Measurements from ENCODE around the gene RUSC1.

Gene RUSC1

GRCh38 chr1:155277070-155277901 is 43.4 kb upstream of the RUSC1 start, which contains the start of gene HCN3:
Gene HCN3 (plus strand): TSS chr1:155277463. CDS start chr1:155277591, 128 bp downstream.
- peaks cover 13 to 18% of the 10 kb centered on the region in 2 experiments for H3K4me1 ChIP-seq (ENCODE audit: control insufficient read depth in 1 of 2, insufficient read depth in 2 of 2, low read length in 2 of 2)
- H3K9me3 ChIP-seq (ENCODE audit: insufficient read depth, low read depth, low read length) = peaks cover 1% of the 10 kb centered on the region
- no peak within 1 kb of the TSS for H2BK5ac ChIP-seq (ENCODE audit: low read depth, low read length, poor library complexity)
- H4K8ac ChIP-seq (ENCODE audit: low read depth, low read length) = peak within 1 kb of the TSS; percentile 51
- peaks cover 10% of the 10 kb centered on the region for H3K79me2 ChIP-seq (ENCODE audit: control insufficient read depth, insufficient read depth, low read length, poor library complexity)
- peak within 1 kb of the TSS; percentile 38 for H2AFZ ChIP-seq (ENCODE audit: insufficient read depth, low read length, poor library complexity)
- no peak within 1 kb of the TSS for H2BK12ac ChIP-seq (ENCODE audit: low read length)
- no peak within 1 kb of the TSS for H3K9ac ChIP-seq (ENCODE audit: low read length)
- peaks cover 13% of the 10 kb centered on the region for H3K79me1 ChIP-seq (ENCODE audit: low read length)
- H4K12ac ChIP-seq (ENCODE audit: low read depth, low read length) = peak within 1 kb of the TSS; percentile 8
- no peak within 1 kb of the TSS for H4K91ac ChIP-seq (ENCODE audit: low read depth, low read length)
- peak within 1 kb of the TSS; percentile 72 for H3K4me2 ChIP-seq (ENCODE audit: low read length)
- no peak within 1 kb of the TSS for H3K18ac ChIP-seq (ENCODE audit: low read length)
- peaks cover 0 to under 1% of the 10 kb centered on the region in 2 experiments for H3K36me3 ChIP-seq (ENCODE audit: control insufficient read depth in 1 of 2, insufficient read depth in 2 of 2, low read length in 2 of 2)
- peak within 1 kb of the TSS; percentile 74 for H3K4me3 ChIP-seq (ENCODE audit: low read depth, low read length)
- H3K4ac ChIP-seq (ENCODE audit: low read depth, low read length) = peak within 1 kb of the TSS; percentile 1
- peak; percentile 98 to 99 for DNase-seq
- WGBS (ENCODE audit: extremely low coverage, insufficient coverage, insufficient read length) = no CpG with 5 or more reads among the region's 68 CpGs
- H3K27me3 ChIP-seq (ENCODE audit: insufficient read depth, low read length) = no peaks in the 10 kb centered on the region
- no peak within 1 kb of the TSS for H3K27ac ChIP-seq (ENCODE audit: low read depth, low read length)
- no peak within 1 kb of the TSS for H3K14ac ChIP-seq (ENCODE audit: low read length)
- no peak within 1 kb of the TSS for H2AK5ac ChIP-seq (ENCODE audit: low read length)
- no peak within 1 kb of the TSS for H3K23ac ChIP-seq (ENCODE audit: low read length)
- H2BK120ac ChIP-seq (ENCODE audit: insufficient read depth, low read length, poor library complexity) = no peak within 1 kb of the TSS

- Histone ChIP-seq H3K27ac (ENCODE audit: low read depth, low read length) (no peak overlapping the region), H3K4me3 (ENCODE audit: low read depth, low read length) (peak overlapping the region; percentile 74), H3K4me2 (ENCODE audit: low read length) (peak overlapping the region; percentile 72), H3K79me1 (ENCODE audit: low read length) (peaks cover 8% of the 10 kb centered on the region), H3K36me3 (ENCODE audit: control insufficient read depth in 1 of 2, insufficient read depth in 2 of 2, low read length in 2 of 2) (peaks cover 2% of the 10 kb centered on the region in 2 experiments), H2BK120ac (ENCODE audit: insufficient read depth, low read length, poor library complexity) (no peak overlapping the region), H3K4ac (ENCODE audit: low read depth, low read length) (no peak overlapping the region), H3K27me3 (ENCODE audit: insufficient read depth, low read length) (no peaks in the 10 kb centered on the region), H3K79me2 (ENCODE audit: control insufficient read depth, insufficient read depth, low read length, poor library complexity) (peaks cover 3% of the 10 kb centered on the region), H3K9me3 (ENCODE audit: insufficient read depth, low read depth, low read length) (peaks cover 1% of the 10 kb centered on the region), H4K91ac (ENCODE audit: low read depth, low read length) (no peak overlapping the region), H3K23ac (ENCODE audit: low read length) (no peak overlapping the region), H4K8ac (ENCODE audit: low read depth, low read length) (peak overlapping the region; percentile 51), H3K9ac (ENCODE audit: low read length) (no peak overlapping the region), H2AK5ac (ENCODE audit: low read length) (no peak overlapping the region), H2BK12ac (ENCODE audit: low read length) (no peak overlapping the region), H2AFZ (ENCODE audit: insufficient read depth, low read length, poor library complexity) (peak overlapping the region; percentile 38), H4K12ac (ENCODE audit: low read depth, low read length) (no peak overlapping the region), H3K4me1 (ENCODE audit: control insufficient read depth in 1 of 2, insufficient read depth in 2 of 2, low read length in 2 of 2) (peaks cover 13 to 15% of the 10 kb centered on the region in 2 experiments), H2BK5ac (ENCODE audit: low read depth, low read length, poor library complexity) (no peak overlapping the region), H3K18ac (ENCODE audit: low read length) (no peak overlapping the region), H3K14ac (ENCODE audit: low read length) (no peak overlapping the region)
- WGBS (ENCODE audit: extremely low coverage, insufficient coverage, insufficient read length) = no CpG with 5 or more reads among the region's 29 CpGs
- peak; percentile 29 to 49 for DNase-seq
These were observed 42.6 kb upstream of the RUSC1 start for GRCh38 chr1:155277902-155278688.

GRCh38 chr1:155278689-155279160 is 42.0 kb upstream of the RUSC1 start:
- Histone ChIP-seq H4K8ac (ENCODE audit: low read depth, low read length) (no peak overlapping the region), H2BK120ac (ENCODE audit: insufficient read depth, low read length, poor library complexity) (no peak overlapping the region), H3K27ac (ENCODE audit: low read depth, low read length) (no peak overlapping the region), H3K9me3 (ENCODE audit: insufficient read depth, low read depth, low read length) (peaks cover 1% of the 10 kb centered on the region), H3K9ac (ENCODE audit: low read length) (no peak overlapping the region), H3K36me3 (ENCODE audit: control insufficient read depth in 1 of 2, insufficient read depth in 2 of 2, low read length in 2 of 2) (peaks cover 2% of the 10 kb centered on the region in 2 experiments), H2AFZ (ENCODE audit: insufficient read depth, low read length, poor library complexity) (no peak overlapping the region), H4K12ac (ENCODE audit: low read depth, low read length) (no peak overlapping the region), H3K79me2 (ENCODE audit: control insufficient read depth, insufficient read depth, low read length, poor library complexity) (peaks cover 3% of the 10 kb centered on the region), H3K14ac (ENCODE audit: low read length) (no peak overlapping the region), H3K23ac (ENCODE audit: low read length) (no peak overlapping the region), H3K79me1 (ENCODE audit: low read length) (peaks cover 5% of the 10 kb centered on the region), H2AK5ac (ENCODE audit: low read length) (no peak overlapping the region), H2BK12ac (ENCODE audit: low read length) (no peak overlapping the region), H3K4me1 (ENCODE audit: control insufficient read depth in 1 of 2, insufficient read depth in 2 of 2, low read length in 2 of 2) (peaks cover 10 to 14% of the 10 kb centered on the region in 2 experiments), H3K4ac (ENCODE audit: low read depth, low read length) (no peak overlapping the region), H3K4me3 (ENCODE audit: low read depth, low read length) (no peak overlapping the region), H3K4me2 (ENCODE audit: low read length) (no peak overlapping the region), H3K18ac (ENCODE audit: low read length) (no peak overlapping the region), H3K27me3 (ENCODE audit: insufficient read depth, low read length) (no peaks in the 10 kb centered on the region), H2BK5ac (ENCODE audit: low read depth, low read length, poor library complexity) (no peak overlapping the region), H4K91ac (ENCODE audit: low read depth, low read length) (no peak overlapping the region)
- no CpG with 5 or more reads among the region's 10 CpGs for WGBS (ENCODE audit: extremely low coverage, insufficient coverage, insufficient read length)
- DNase-seq = no peak

- Histone ChIP-seq H3K23ac (ENCODE audit: low read length) (no peak overlapping the region), H3K27ac (ENCODE audit: low read depth, low read length) (no peak overlapping the region), H2BK12ac (ENCODE audit: low read length) (no peak overlapping the region), H3K14ac (ENCODE audit: low read length) (no peak overlapping the region), H3K18ac (ENCODE audit: low read length) (no peak overlapping the region), H3K4ac (ENCODE audit: low read depth, low read length) (no peak overlapping the region), H3K27me3 (ENCODE audit: insufficient read depth, low read length) (no peaks in the 10 kb centered on the region), H2AFZ (ENCODE audit: insufficient read depth, low read length, poor library complexity) (no peak overlapping the region), H4K91ac (ENCODE audit: low read depth, low read length) (no peak overlapping the region), H3K36me3 (ENCODE audit: control insufficient read depth in 1 of 2, insufficient read depth in 2 of 2, low read length in 2 of 2) (peaks cover 2% of the 10 kb centered on the region in 2 experiments), H2BK120ac (ENCODE audit: insufficient read depth, low read length, poor library complexity) (no peak overlapping the region), H4K12ac (ENCODE audit: low read depth, low read length) (no peak overlapping the region), H3K4me2 (ENCODE audit: low read length) (no peak overlapping the region), H3K9ac (ENCODE audit: low read length) (peak overlapping the region; percentile 31), H2AK5ac (ENCODE audit: low read length) (no peak overlapping the region), H4K8ac (ENCODE audit: low read depth, low read length) (no peak overlapping the region), H3K4me1 (ENCODE audit: control insufficient read depth in 1 of 2, insufficient read depth in 2 of 2, low read length in 2 of 2) (peaks cover 8 to 12% of the 10 kb centered on the region in 2 experiments), H3K4me3 (ENCODE audit: low read depth, low read length) (no peak overlapping the region), H3K79me1 (ENCODE audit: low read length) (peaks cover 4% of the 10 kb centered on the region), H3K79me2 (ENCODE audit: control insufficient read depth, insufficient read depth, low read length, poor library complexity) (peaks cover 3% of the 10 kb centered on the region), H2BK5ac (ENCODE audit: low read depth, low read length, poor library complexity) (no peak overlapping the region), H3K9me3 (ENCODE audit: insufficient read depth, low read depth, low read length) (peaks cover 1% of the 10 kb centered on the region)
- WGBS (ENCODE audit: extremely low coverage, insufficient coverage, insufficient read length) = no CpG with 5 or more reads among the region's 2 CpGs
- no peak for DNase-seq
These were observed 41.4 kb upstream of the RUSC1 start for GRCh38 chr1:155279268-155279667.

All from trophoblast cell (in vitro differentiated cells and primary cell).